Left ventricle myocardium inferior (tissue), 1 donor: ENCODE data around the gene DLK2. TPM values are rescaled to one million over a fixed set of nuclear protein-coding genes. Genes with fewer than 3 reads are reported as not detected.

Experiments
- DNase-seq: peaks from one replicate; pipeline ENCODE4 v3.0.0-alpha.2; 2020
- H3K27ac ChIP-seq: fragments of 200-600 bp; replicated peaks from 2 replicates; pipeline ENCODE4 v1.8.0; 2021
- H3K27me3 ChIP-seq: fragments of 200-600 bp; 2 replicates; pipeline ENCODE4 v1.8.0; 2021; ENCODE audit warnings: low read depth
- H3K36me3 ChIP-seq: fragments of 200-600 bp; 2 replicates; pipeline ENCODE4 v1.8.0; 2021
- H3K4me1 ChIP-seq: fragments of 200-600 bp; 2 replicates; pipeline ENCODE4 v1.8.0; 2021
- H3K4me3 ChIP-seq: fragments of 200-600 bp; 2 replicates; pipeline ENCODE4 v1.8.0; 2021; ENCODE audit warnings: mild to moderate bottlenecking, moderate library complexity
- H3K9me3 ChIP-seq: fragments of 200-600 bp; replicated peaks from 2 replicates; pipeline ENCODE4 v1.8.0; 2021
- intact Hi-C: fragments of 100-400 bp; cut with micrococcal nuclease; formaldehyde crosslinking; loops from one replicate; pipeline ENCODE4 v1.11.0; 2022
- total RNA-seq: library from RNA; stranded (reverse); fragmentation: NEBNext Ultra II Directional; extraction: Animal tissue kit (Norgen Biotek cat#: 25700); gene quantifications from one replicate; pipeline ENCODE4 v1.2.1, GENCODE V29; 2021
- TF ChIP-seq, protein P1 (sequence below): fragments of 200-600 bp; IDR thresholded peaks from 2 replicates; pipeline ENCODE4 v1.8.0; 2021; ENCODE audit warnings: antibody characterized with exemption, mild to moderate bottlenecking, borderline replicate concordance
- donor health status: DM: no; HTN: yes; CAD: no; lungs with severe emphysema.

The DLK2 gene
- total RNA-seq, 1 donor from 2014 or later: 3.3 TPM

DNA sequence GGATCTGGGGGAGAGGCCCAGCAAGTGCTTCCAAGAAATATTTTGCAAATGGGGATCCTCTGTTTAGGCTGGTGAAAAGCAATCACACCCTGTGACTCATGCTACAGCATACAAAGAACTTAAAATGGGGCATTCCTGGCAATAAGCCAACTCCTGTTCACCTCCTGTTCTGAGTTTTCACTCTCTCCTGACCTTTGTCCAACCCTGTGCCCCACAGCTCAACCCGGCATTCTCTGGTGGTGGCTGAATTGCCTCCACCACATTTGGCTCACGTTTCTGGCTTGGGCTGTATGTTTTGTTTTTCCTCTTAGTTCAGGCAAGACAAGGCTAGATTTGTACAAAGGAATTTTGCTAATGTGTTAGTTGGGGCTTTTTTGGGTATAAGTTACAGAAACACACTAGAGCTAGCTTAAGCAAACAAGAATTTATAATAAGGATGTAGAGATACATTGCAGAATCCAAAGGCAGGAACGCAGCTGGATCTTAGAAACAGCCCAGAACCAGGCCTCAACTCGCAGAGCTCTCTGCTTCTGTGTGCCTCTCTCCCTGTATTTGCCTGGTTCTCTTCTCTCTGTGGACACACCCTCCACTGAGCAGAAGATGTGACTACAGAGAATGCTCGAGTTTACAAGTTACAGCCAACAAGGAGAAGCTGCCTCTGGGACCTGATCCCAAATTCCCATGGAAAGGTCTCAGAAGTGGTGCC is 18.6 kb downstream of the DLK2 start:
- H3K27me3 ChIP-seq: no peaks in the 10 kb centered on the region
- peaks cover 40% of the 10 kb centered on the region for H3K4me1 ChIP-seq
- no peaks in the 10 kb centered on the region for H3K9me3 ChIP-seq
- intact Hi-C loops: no loop called here
- peaks cover 41% of the 10 kb centered on the region for H3K36me3 ChIP-seq
- TF ChIP-seq, protein P1, sequence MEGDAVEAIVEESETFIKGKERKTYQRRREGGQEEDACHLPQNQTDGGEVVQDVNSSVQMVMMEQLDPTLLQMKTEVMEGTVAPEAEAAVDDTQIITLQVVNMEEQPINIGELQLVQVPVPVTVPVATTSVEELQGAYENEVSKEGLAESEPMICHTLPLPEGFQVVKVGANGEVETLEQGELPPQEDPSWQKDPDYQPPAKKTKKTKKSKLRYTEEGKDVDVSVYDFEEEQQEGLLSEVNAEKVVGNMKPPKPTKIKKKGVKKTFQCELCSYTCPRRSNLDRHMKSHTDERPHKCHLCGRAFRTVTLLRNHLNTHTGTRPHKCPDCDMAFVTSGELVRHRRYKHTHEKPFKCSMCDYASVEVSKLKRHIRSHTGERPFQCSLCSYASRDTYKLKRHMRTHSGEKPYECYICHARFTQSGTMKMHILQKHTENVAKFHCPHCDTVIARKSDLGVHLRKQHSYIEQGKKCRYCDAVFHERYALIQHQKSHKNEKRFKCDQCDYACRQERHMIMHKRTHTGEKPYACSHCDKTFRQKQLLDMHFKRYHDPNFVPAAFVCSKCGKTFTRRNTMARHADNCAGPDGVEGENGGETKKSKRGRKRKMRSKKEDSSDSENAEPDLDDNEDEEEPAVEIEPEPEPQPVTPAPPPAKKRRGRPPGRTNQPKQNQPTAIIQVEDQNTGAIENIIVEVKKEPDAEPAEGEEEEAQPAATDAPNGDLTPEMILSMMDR: no peak
- H3K4me3 ChIP-seq: no peak overlapping the region
- no peak for DNase-seq
- H3K27ac ChIP-seq: peak overlapping the region; percentile 44

DNA sequence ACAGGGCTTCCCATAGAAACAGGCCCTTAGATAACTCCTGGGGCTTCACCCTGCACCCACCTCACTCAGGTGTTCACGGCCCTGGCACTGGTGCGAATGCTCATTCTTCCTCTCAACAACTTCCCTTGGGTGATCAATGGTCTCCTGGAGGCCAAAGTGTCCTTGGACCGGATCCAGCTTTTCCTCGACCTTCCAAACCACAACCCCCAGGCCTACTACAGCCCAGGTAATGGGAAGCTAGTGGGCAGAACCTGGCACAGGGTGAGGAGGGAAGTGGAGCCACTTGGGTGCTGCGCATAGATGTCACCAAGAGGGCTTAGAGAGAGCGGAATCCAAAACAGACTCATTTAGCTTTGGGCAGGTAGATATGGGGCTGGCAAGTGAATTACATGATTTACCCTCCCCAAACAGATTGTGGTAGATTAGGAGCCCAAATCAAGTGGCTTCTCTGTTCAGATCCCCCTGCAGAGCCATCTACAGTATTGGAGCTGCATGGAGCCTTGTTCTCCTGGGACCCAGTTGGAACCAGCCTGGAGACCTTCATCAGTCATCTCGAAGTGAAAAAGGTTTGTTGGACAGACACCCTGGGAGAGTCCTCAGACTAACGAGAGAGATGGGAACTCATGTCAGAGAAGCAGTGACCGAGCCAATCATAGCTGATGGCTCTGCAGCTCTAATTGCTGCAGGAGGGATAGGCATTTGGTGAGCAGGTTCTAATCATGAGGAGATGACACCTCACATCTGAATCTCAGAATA is 19.5 kb downstream of the DLK2 start:
- peaks cover 32% of the 10 kb centered on the region for H3K36me3 ChIP-seq
- no peak for DNase-seq
- H3K4me3 ChIP-seq: no peak overlapping the region
- H3K4me1 ChIP-seq: peaks cover 40% of the 10 kb centered on the region
- no peaks in the 10 kb centered on the region for H3K9me3 ChIP-seq
- peak overlapping the region; percentile 44 for H3K27ac ChIP-seq
- intact Hi-C loops: no loop called here
- TF ChIP-seq, protein P1: no peak
- no peaks in the 10 kb centered on the region for H3K27me3 ChIP-seq

DNA sequence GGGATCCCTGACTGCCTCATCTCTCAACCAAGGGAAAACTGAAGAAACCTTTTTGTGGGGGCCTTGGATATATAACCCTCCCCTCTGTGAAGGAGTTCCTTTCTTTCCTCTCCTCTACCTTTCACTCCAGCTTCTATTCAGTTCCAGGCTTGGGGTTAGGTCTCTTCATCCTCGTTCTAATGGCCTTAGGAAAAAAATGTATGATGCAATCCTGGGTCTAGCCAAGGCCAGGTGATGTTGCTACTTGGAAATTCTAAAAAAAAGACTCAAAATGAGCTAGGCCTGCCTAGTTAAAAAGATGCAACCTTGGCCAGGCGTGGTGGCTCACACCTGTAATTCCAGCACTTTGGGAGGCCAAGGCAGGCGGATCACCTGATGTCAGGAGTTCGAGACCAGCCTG is 20.4 kb downstream of the DLK2 start:
- Histone ChIP-seq H3K4me1 (peaks cover 44% of the 10 kb centered on the region), H3K9me3 (no peaks in the 10 kb centered on the region), H3K4me3 (no peak overlapping the region), H3K36me3 (peaks cover 27% of the 10 kb centered on the region), H3K27me3 (no peaks in the 10 kb centered on the region), H3K27ac (peak overlapping the region; percentile 82)
- intact Hi-C loops: no loop called here
- TF ChIP-seq, protein P1: no peak
- no peak for DNase-seq

DNA sequence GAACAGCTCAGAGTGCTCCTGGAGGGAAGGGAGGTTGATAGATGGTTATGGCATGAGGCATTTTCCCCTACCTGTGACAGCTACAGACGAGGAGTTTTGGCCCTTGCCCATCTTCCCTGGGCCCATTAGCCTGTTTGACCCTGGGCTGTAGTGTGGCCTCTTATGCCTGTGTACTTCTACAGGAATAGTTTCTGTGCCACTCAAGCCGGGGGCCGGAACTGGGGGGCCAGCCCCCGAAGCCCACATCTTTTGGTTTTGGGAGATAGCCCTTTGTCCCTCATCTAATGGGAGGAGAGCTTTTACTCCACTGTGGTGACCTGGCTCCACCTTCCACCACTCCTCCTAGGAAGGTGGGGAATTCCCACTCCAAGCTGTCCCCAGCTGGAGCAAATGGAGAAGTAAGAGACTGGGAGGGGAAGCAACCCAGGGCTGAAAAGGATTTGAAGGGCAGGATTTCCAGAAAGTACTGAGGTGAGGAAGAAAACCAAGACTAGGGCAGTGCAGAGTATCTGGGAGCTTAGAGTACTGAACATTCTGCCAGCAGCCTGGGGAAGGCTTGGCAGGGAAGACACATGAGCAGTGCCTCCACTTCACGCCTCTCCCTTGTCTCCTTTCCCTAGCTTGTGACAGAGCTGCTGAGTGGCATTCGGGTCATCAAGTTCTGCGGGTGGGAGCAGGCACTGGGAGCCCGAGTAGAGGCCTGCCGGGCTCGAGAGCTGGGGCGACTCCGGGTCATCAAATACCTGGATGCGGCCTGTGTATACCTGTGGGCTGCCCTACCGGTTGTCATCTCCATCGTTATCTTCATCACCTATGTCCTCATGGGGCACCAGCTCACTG is 21.1 kb downstream of the DLK2 start:
- Histone ChIP-seq H3K36me3 (peaks cover 27% of the 10 kb centered on the region), H3K9me3 (no peaks in the 10 kb centered on the region), H3K4me3 (no peak overlapping the region), H3K27ac (peak overlapping the region; percentile 82), H3K27me3 (no peaks in the 10 kb centered on the region), H3K4me1 (peaks cover 51% of the 10 kb centered on the region)
- DNase-seq: peak; percentile 41
- intact Hi-C loops: no loop called here
- TF ChIP-seq, protein P1: no peak

DNA sequence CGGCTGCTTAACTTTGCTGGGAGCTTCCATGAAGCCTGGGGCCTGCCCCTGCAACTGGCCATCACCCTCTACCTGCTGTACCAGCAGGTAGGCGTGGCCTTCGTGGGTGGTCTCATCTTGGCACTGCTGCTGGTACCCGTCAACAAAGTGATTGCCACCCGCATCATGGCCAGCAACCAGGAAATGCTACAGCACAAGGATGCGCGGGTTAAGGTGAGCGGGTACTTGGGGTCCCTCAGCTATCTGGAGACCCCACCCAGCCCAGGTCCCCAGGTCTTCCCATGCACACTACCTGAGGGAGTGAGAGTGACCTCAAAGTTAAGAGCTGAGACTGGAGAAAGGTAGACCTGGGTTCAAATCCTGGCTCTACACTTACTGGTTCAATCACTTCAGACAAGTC is 22.2 kb downstream of the DLK2 start:
- Histone ChIP-seq H3K9me3 (no peaks in the 10 kb centered on the region), H3K4me1 (peaks cover 61% of the 10 kb centered on the region), H3K27me3 (no peaks in the 10 kb centered on the region), H3K4me3 (no peak overlapping the region), H3K27ac (no peak overlapping the region), H3K36me3 (peaks cover 21% of the 10 kb centered on the region)
- TF ChIP-seq, protein P1: no peak
- intact Hi-C loops: no loop called here
- no peak for DNase-seq
